ENCODE results near the gene EML5.

EML5 gene

DNA sequence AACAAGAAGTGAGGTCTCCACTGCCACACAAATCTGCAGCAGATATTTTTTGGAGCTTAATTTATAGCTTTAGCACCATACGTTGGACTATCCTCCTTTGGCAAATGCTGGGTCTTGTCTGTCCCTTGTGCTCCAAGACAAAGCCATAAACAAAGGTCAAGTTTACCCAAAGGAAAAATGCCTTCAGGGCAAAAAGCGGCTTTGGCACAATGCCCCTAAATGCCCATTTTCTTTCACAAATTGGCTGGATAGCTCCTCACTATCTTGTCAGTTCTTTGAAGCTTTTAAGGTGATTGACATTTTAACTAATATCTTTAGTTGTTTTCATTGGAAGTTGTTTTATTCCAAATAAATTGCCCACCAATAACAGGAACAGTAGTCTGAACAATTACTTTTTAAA, 59.6 kb downstream of the EML5 start:
- TF ChIP-seq TAF1 (IDR thresholded peaks at IDR 0.05; ENCODE audit: borderline replicate concordance, insufficient read depth, low read length) = no peak

- TF ChIP-seq SIN3A (IDR thresholded peaks at IDR 0.05; ENCODE audit: borderline replicate concordance, insufficient read depth, low read length) (no peak), TAF1 (IDR thresholded peaks at IDR 0.05; ENCODE audit: borderline replicate concordance, insufficient read depth, low read length) (no peak), REST (IDR thresholded peaks at IDR 0.05; ENCODE audit: insufficient read depth in 1 of 2, low read depth in 2 of 2, low read length in 2 of 2) (no peak), POLR2AphosphoS5 (IDR thresholded peaks at IDR 0.05; ENCODE audit: low read depth, low read length) (no peak)
These were observed 63.6 kb downstream of the EML5 start for GRCh38 chr14:88729159-88729558.

DNA sequence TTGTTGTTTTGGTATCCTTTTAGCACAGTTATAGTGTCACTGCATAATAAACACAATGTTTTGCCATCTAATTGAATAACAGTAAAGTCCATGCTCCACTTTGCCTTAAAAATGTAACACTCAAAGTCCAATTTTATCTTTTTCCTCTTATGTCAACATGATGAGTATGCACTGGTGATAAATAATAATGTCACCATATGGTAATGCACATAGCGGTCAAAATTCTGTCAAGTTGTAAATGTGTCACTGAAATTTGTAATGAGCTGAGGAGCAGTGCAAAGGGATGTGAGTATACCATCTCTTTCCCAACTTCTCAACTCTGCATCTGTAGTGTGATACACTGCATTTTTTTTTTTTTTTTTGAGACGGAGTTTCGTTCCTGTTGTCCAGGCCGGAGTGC, 65.7 kb downstream of the EML5 start:
- TF ChIP-seq FOXP2 (optimal IDR thresholded peaks at IDR 0.05; ENCODE audit: borderline replicate concordance, extremely low read depth, extremely low read length, insufficient read depth) = no peak
- no peak for TF ChIP-seq REST (IDR thresholded peaks at IDR 0.05; ENCODE audit: insufficient read depth in 1 of 2, low read depth in 2 of 2, low read length in 2 of 2)
- no peak for TF ChIP-seq POLR2AphosphoS5 (IDR thresholded peaks at IDR 0.05; ENCODE audit: low read depth, low read length)
- TF ChIP-seq TAF1 (IDR thresholded peaks at IDR 0.05; ENCODE audit: borderline replicate concordance, insufficient read depth, low read length) = no peak
- no peak for TF ChIP-seq SIN3A (IDR thresholded peaks at IDR 0.05; ENCODE audit: borderline replicate concordance, insufficient read depth, low read length)

GRCh38 chr14:88710709-88711108, 82.0 kb downstream of the EML5 start:
- no peak for TF ChIP-seq SIN3A (IDR thresholded peaks at IDR 0.05; ENCODE audit: borderline replicate concordance, insufficient read depth, low read length)
- no peak for TF ChIP-seq REST (IDR thresholded peaks at IDR 0.05; ENCODE audit: insufficient read depth in 1 of 2, low read depth in 2 of 2, low read length in 2 of 2)
- no peak for TF ChIP-seq FOXP2 (optimal IDR thresholded peaks at IDR 0.05; ENCODE audit: borderline replicate concordance, extremely low read depth, extremely low read length, insufficient read depth)
- TF ChIP-seq POLR2AphosphoS5 (IDR thresholded peaks at IDR 0.05; ENCODE audit: low read depth, low read length) = no peak
- no peak for TF ChIP-seq TAF1 (IDR thresholded peaks at IDR 0.05; ENCODE audit: borderline replicate concordance, insufficient read depth, low read length)

DNA sequence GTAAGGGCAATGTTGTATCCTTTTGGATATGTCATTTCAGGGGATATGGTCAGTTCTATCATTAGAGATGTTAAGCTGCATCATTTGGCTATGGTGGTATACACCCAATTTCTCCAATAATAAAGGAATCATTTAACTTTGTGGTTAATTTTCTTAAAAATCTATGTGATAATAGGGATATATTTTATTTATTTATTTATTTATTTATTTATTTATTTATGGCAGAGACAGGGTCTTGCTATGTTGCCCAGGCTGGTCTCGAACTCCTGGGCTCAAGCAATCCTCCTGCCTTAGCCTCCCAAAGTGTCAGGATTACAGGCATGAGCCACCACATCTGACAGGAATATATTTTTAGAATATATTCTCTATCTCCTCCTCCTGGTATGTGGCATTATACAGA, 85.7 kb downstream of the EML5 start:
- no peak for TF ChIP-seq POLR2AphosphoS5 (IDR thresholded peaks at IDR 0.05; ENCODE audit: low read depth, low read length)
- no peak for TF ChIP-seq TAF1 (IDR thresholded peaks at IDR 0.05; ENCODE audit: borderline replicate concordance, insufficient read depth, low read length)
- no peak for TF ChIP-seq FOXP2 (optimal IDR thresholded peaks at IDR 0.05; ENCODE audit: borderline replicate concordance, extremely low read depth, extremely low read length, insufficient read depth)

- TF ChIP-seq FOXP2 (optimal IDR thresholded peaks at IDR 0.05; ENCODE audit: borderline replicate concordance, extremely low read depth, extremely low read length, insufficient read depth) (no peak), REST (IDR thresholded peaks at IDR 0.05; ENCODE audit: insufficient read depth in 1 of 2, low read depth in 2 of 2, low read length in 2 of 2) (no peak), SIN3A (IDR thresholded peaks at IDR 0.05; ENCODE audit: borderline replicate concordance, insufficient read depth, low read length) (no peak), TAF1 (IDR thresholded peaks at IDR 0.05; ENCODE audit: borderline replicate concordance, insufficient read depth, low read length) (no peak), POLR2AphosphoS5 (IDR thresholded peaks at IDR 0.05; ENCODE audit: low read depth, low read length) (no peak)
These were observed 86.3 kb downstream of the EML5 start for GRCh38 chr14:88706425-88706824.
